GM23248 (cell line): ENCODE measurements around the gene FAM20C. TPM values are rescaled to one million over a fixed set of nuclear protein-coding genes. Genes with fewer than 3 reads are reported as not detected.
"Not testable (repeated sequence)": the region's sequence is repeated elsewhere in the genome, so short reads cannot be mapped to it uniquely, and the experiment has no call there.

ENCODE experiments used
- DNase-seq: peaks from one replicate; pipeline ENCODE4 v3.0.0-alpha.2; 2015
- H2AFZ ChIP-seq: fragments of 200-600 bp; sonication (generic); 2 replicates; pipeline ENCODE4 v1.6.1; 2016; ENCODE audit warnings: antibody characterized with exemption
- H3F3A ChIP-seq: fragments of 200-600 bp; sonication (generic); 2 replicates; pipeline ENCODE4 v1.6.1; 2016; ENCODE audit warnings: mild to moderate bottlenecking, antibody characterized with exemption, mixed run types; ENCODE audit not compliant: insufficient read depth
- H3K27ac ChIP-seq: fragments of 200-600 bp; sonication (generic); 2 replicates; pipeline ENCODE4 v1.5.1; 2016; ENCODE audit warnings: mild to moderate bottlenecking
- H3K27me3 ChIP-seq: fragments of 200-600 bp; sonication (generic); replicated peaks from 2 replicates; pipeline ENCODE4 v1.6.1; 2016; ENCODE audit warnings: mild to moderate bottlenecking; ENCODE audit not compliant: insufficient read depth
- H3K36me3 ChIP-seq: fragments of 200-600 bp; sonication (generic); 2 replicates; pipeline ENCODE4 v1.6.1; 2016; ENCODE audit warnings: low read depth, mild to moderate bottlenecking
- H3K4me1 ChIP-seq: fragments of 200-600 bp; sonication (generic); 2 replicates; pipeline ENCODE4 v1.6.1; 2016; ENCODE audit warnings: mild to moderate bottlenecking; ENCODE audit not compliant: insufficient read depth
- H3K4me2 ChIP-seq: fragments of 200-600 bp; sonication (generic); one replicate; pipeline ENCODE4 v1.6.1; 2016; ENCODE audit warnings: mild to moderate bottlenecking; ENCODE audit not compliant: unreplicated experiment
- H3K4me3 ChIP-seq: fragments of 200-600 bp; sonication (generic); 2 replicates; pipeline ENCODE4 v1.5.1; 2016; ENCODE audit warnings: mild to moderate bottlenecking
- H3K79me2 ChIP-seq: fragments of 200-600 bp; sonication (generic); 2 replicates; pipeline ENCODE4 v1.6.1; 2016; ENCODE audit warnings: mild to moderate bottlenecking; ENCODE audit not compliant: insufficient read depth
- H3K9ac ChIP-seq: fragments of 200-600 bp; sonication (generic); 2 replicates; pipeline ENCODE4 v1.6.1; 2016; ENCODE audit warnings: mild to moderate bottlenecking
- H3K9me2 ChIP-seq: fragments of 200-600 bp; sonication (generic); 2 replicates; pipeline ENCODE4 v1.6.1; 2016; ENCODE audit warnings: mixed run types, mild to moderate bottlenecking, moderate library complexity; ENCODE audit not compliant: insufficient read depth
- H3K9me3 ChIP-seq: fragments of 200-600 bp; sonication (generic); one replicate; pipeline ENCODE4 v1.6.1; 2017; ENCODE audit warnings: low read depth
- H4K20me1 ChIP-seq: fragments of 200-600 bp; sonication (generic); 2 replicates; pipeline ENCODE4 v1.6.0; 2016; ENCODE audit not compliant: insufficient read depth
- EZH2 ChIP-seq: fragments of 200-600 bp; sonication (generic); IDR thresholded peaks from 2 replicates; pipeline ENCODE4 v1.6.1; 2018; ENCODE audit warnings: antibody characterized with exemption, mild to moderate bottlenecking; ENCODE audit not compliant: insufficient read depth, poor library complexity, severe bottlenecking
- EZH2phosphoT487 ChIP-seq: fragments of 200-600 bp; sonication (generic); IDR thresholded peaks from 2 replicates; pipeline ENCODE4 v1.6.1; 2018; ENCODE audit warnings: antibody characterized with exemption, moderate library complexity, mild to moderate bottlenecking, low read depth; ENCODE audit not compliant: insufficient read depth
- WGBS, 2 experiments: methylation state at CpG; one replicate each; pipeline ENCODE4 v1.1.6; 2015 to 2017; ENCODE audit warnings: low lambda C conversion rate in 2 of 2, low coverage in 1 of 2; ENCODE audit errors: missing lambda C conversion rate in 2 of 2; 5-methylcytosine and 5-hydroxymethylcytosine counted together
- in situ Hi-C: fragments of 300-500 bp; cut with MboI; formaldehyde crosslinking; loops from 2 replicates; pipeline ENCODE4 v1.15.0; 2020
- polyA plus RNA-seq: library from polyadenylated mRNA; unstranded; fragments of >200 nt; fragmentation: Nextera tagmentation; extraction: Ambion mirVana; gene quantifications from 2 replicates; pipeline ENCODE4 v1.2.1, GENCODE V29; 2016
- total RNA-seq: library from RNA; depleted of rRNA; stranded (reverse); fragments of >200 nt; shearing (Covaris generic); gene quantifications from 2 replicates; pipeline ENCODE4 v1.2.3, GENCODE V29; 2014

FAM20C gene
- total and polyA plus RNA-seq, 2 experiments from 2014 or later = 13.5 to 63.8 TPM

DNA sequence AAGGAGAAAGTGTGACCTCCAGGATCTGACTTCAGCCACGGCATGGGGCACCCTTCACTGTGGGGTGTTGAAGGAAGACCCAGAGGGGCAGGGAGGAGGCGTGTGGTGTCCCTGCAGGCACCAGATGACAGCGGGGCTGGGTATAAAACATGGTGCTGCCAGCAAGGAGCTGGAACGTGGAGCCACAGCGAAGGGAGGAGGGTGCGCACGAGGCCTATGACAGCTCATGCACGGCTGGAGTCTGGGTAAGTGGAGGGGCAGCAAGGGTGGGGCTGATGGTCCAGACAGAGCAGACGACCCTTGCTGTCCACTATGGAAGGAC, 69.8 kb downstream of the FAM20C start:
- H4K20me1 ChIP-seq = no peaks in the 10 kb centered on the region
- no peak overlapping the region for H3K9ac ChIP-seq
- H3K36me3 ChIP-seq = peaks cover 13% of the 10 kb centered on the region; the same call in 1 of the 2 replicates
- TF ChIP-seq EZH2 (no peak), EZH2phosphoT487 (no peak)
- H3K79me2 ChIP-seq = no peaks in the 10 kb centered on the region
- H3K4me2 ChIP-seq = no peak overlapping the region
- H3F3A ChIP-seq = peaks cover 28% of the 10 kb centered on the region
- no peak for DNase-seq
- H2AFZ ChIP-seq = no peak overlapping the region
- H3K9me3 ChIP-seq = no peaks in the 10 kb centered on the region
- no peaks in the 10 kb centered on the region for H3K4me1 ChIP-seq
- no peak overlapping the region for H3K4me3 ChIP-seq
- WGBS, 2 experiments = 93% methylated on average over 9 of the region's 9 CpGs
- in situ Hi-C loops = no loop called here
- H3K27me3 ChIP-seq = no peaks in the 10 kb centered on the region
- no peak overlapping the region for H3K27ac ChIP-seq
- H3K9me2 ChIP-seq = no peaks in the 10 kb centered on the region

DNA sequence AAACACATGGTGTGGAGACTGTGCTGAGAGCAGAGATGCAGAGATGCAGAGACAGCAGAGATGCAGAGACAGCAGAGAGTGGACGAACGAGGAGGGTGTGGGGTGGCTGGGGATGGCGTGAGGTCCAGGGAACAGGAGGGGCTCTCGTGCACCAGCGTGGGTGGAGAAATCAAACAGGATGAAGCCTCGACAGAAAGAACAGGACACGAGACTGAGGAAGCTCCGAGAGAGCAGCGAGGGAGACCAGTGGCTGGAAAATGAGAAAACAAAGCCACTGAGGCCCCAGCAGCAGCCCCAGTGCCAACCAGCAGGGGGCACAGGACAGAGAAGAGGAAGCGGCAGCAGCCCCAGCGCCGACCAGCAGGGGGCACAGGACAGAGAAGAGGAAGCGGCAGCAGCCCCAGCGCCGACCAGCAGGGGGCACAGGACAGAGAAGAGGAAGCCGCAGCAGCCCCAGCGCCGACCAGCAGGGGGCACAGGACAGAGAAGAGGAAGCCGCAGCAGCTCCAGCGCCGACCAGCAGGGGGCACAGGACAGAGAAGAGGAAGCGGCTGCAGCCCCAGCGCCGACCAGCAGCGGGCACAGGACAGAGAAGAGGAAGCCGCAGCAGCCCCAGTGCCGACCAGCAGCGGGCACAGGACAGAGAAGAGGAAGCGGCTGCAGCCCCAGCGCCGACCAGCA, 70.4 kb downstream of the FAM20C start:
- H3K9ac ChIP-seq, H3K4me3 ChIP-seq, DNase-seq, H3K9me3 ChIP-seq, H3K9me2 ChIP-seq, H3K27me3 ChIP-seq, H2AFZ ChIP-seq, H3K4me2 ChIP-seq, H3K79me2 ChIP-seq, H4K20me1 ChIP-seq, H3K27ac ChIP-seq, in situ Hi-C loops, H3K4me1 ChIP-seq: not testable (repeated sequence)
- WGBS, 2 experiments = 82 to 95% methylated on average over 11 to 27 of the region's 31 CpGs
- H3K36me3 ChIP-seq = peaks cover 13% of the 10 kb centered on the region; the same call in 1 of the 2 replicates
- peaks cover 28% of the 10 kb centered on the region for H3F3A ChIP-seq

DNA sequence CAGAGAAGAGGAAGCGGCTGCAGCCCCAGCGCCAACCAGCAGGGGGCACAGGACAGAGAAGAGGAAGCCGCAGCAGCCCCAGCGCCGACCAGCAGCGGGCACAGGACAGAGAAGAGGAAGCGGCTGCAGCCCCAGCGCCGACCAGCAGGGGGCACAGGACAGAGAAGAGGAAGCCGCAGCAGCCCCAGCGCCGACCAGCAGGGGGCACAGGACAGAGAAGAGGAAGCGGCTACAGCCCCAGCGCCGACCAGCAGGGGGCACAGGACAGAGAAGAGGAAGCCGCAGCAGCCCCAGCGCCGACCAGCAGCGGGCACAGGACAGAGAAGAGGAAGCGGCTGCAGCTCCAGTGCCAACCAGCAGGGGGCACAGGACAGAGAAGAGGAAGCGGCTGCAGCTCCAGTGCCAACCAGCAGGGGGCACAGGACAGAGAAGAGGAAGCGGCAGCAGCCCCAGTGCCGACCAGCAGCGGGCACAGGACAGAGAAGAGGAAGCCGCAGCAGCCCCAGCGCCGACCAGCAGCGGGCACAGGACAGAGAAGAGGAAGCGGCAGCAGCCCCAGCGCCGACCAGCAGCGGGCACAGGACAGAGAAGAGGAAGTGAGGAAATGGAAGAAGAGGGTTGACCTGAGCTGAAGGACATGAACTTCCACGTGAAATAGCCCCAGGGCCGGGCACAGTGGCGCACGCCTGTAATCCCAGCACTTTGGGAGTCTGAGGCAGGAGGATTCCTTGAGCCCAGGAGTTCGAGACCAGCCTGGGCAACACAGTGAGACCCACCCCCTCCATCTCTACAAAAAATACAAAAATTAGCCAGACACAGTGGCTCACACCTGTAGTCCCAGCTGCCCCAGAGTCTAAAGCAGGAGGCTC, 71.3 kb downstream of the FAM20C start:
- H3K4me2 ChIP-seq, H3K4me1 ChIP-seq, H3K9me3 ChIP-seq, in situ Hi-C loops, H3K79me2 ChIP-seq, H3K4me3 ChIP-seq, H3K9me2 ChIP-seq, H3K27ac ChIP-seq, H4K20me1 ChIP-seq, H3K9ac ChIP-seq, H3K27me3 ChIP-seq, H2AFZ ChIP-seq, DNase-seq: not testable (repeated sequence)
- 69 to 94% methylated on average over 7 to 23 of the region's 37 CpGs for WGBS, 2 experiments
- H3F3A ChIP-seq = peaks cover 28% of the 10 kb centered on the region
- peaks cover 13% of the 10 kb centered on the region; the same call in 1 of the 2 replicates for H3K36me3 ChIP-seq

DNA sequence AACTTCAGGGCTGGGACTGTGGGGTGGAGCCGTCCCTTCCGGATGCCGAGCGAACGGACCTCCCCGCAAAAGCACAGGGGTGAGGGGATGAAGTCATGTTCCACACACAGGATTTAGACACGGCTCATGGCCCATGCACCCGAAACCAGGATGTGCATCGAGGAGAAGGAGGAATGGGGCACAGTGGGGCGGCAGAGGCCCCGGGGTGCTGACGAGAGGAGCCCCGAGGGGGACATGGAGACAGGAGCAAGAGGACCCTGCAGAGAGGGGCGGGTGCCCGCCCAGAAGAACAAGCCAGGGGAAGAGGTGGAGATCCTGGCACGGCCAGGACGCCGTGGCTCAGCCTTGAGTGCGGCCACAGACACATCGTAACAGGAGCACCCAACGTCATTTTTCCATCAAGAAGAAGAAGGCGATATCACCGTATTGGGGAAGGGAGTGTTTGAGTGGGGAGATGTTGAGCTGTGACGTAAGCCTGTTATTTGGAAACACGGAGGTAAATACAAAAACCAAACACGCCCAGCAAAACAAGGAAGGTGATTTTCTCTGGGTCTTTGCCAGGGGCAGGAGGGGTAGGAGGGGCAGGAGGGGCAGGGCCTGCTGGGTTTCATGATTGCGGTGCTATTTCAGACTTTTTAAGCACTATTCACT, 72.3 kb downstream of the FAM20C start:
- Histone ChIP-seq H3K9me3 (no peaks in the 10 kb centered on the region), H3K27ac (no peak overlapping the region), H3K79me2 (no peaks in the 10 kb centered on the region), H3K27me3 (no peaks in the 10 kb centered on the region), H4K20me1 (no peaks in the 10 kb centered on the region), H3K4me2 (no peak overlapping the region), H3F3A (peaks cover 28% of the 10 kb centered on the region), H3K36me3 (peaks cover 12% of the 10 kb centered on the region; the same call in 1 of the 2 replicates), H2AFZ (no peak overlapping the region), H3K9ac (no peak overlapping the region), H3K4me1 (no peaks in the 10 kb centered on the region), H3K9me2 (no peaks in the 10 kb centered on the region), H3K4me3 (no peak overlapping the region)
- DNase-seq = no peak
- TF ChIP-seq EZH2 (no peak), EZH2phosphoT487 (no peak)
- WGBS, 2 experiments = 60 to 69% methylated on average over 26 to 27 of the region's 27 CpGs
- in situ Hi-C loops = no loop called here
